Endothelial cell of umbilical vein (primary cell): Measurements from ENCODE around the gene CLIP4. TPM values are rescaled to one million over a fixed set of nuclear protein-coding genes. Genes with fewer than 3 reads are reported as not detected.

Source experiments
- BruUV-seq: library from RNA; stranded (reverse); fragments of 400-500 nt; replicated peaks from 2 replicates; lab custom pipeline; 2021; lab: Mats Ljungman, UMichigan
- CTCF ChIA-PET: fragments of 300-600, 350-600 bp; sonication (Branson Sonifier 250); formaldehyde crosslinking; loops from one replicate; lab custom pipeline; 2021; ENCODE audit warnings: antibody characterized with exemption, inconsistent platforms; lab: Charles Lee
- POLR2A ChIA-PET: fragments of 300-600, 350-600 bp; sonication (Branson Sonifier 250); formaldehyde crosslinking; loops from one replicate; lab custom pipeline; 2021; ENCODE audit warnings: antibody characterized with exemption, inconsistent platforms; lab: Charles Lee
- DNase-seq: peaks from one replicate; pipeline ENCODE4 v3.0.0-alpha.2; 2011; ENCODE audit warnings: low read depth, low spot score
- FAIRE-seq: peaks from 2 replicates; lab custom pipeline; 2011; peaks lifted over from hg19 to GRCh38; lab: Jason Lieb, UNC
- H2AFZ ChIP-seq: 2 replicates; pipeline ENCODE4 v1.6.0; 2012; ENCODE audit warnings: low read depth, low read length, control low read depth, inconsistent platforms
- H3K27ac ChIP-seq: 2 replicates; pipeline ENCODE4 v1.5.1; 2011; ENCODE audit warnings: low read depth, mild to moderate bottlenecking, control low read depth, low read length, moderate library complexity; ENCODE audit not compliant: insufficient read depth
- H3K27me3 ChIP-seq, 2 experiments: 2 replicates each; pipeline versions ENCODE4 v1.6.0 to v1.6.1; 2011; ENCODE audit warnings: low read length in 2 of 2, mixed read lengths in 1 of 2; ENCODE audit not compliant: control insufficient read depth in 2 of 2, insufficient read depth in 2 of 2
- H3K36me3 ChIP-seq, 2 experiments: 2 replicates in 1 of 2; 3 replicates in 1 of 2; pipeline ENCODE4 v1.5.1; 2011; ENCODE audit warnings: low read length in 2 of 2, mild to moderate bottlenecking in 1 of 2, moderate library complexity in 1 of 2; ENCODE audit not compliant: control insufficient read depth in 2 of 2, insufficient read depth in 2 of 2; ENCODE audit errors: extremely low read depth in 1 of 2
- H3K4me1 ChIP-seq: 3 replicates; pipeline ENCODE4 v1.5.1; 2011; ENCODE audit warnings: mild to moderate bottlenecking, low read length; ENCODE audit not compliant: control insufficient read depth, insufficient read depth; ENCODE audit errors: extremely low read depth
- H3K4me2 ChIP-seq: 2 replicates; pipeline ENCODE4 v1.6.1; 2011; ENCODE audit warnings: low read length, control low read depth, mixed read lengths; ENCODE audit not compliant: insufficient read depth
- H3K4me3 ChIP-seq, 3 experiments: fragments of 200-600 bp in 1 of 3; sonication (generic), shearing (Covaris generic) in 1 of 3; replicated peaks in 1 of 3; 2 replicates each; pipeline ENCODE4 v1.5.1; 2011 to 2016; ENCODE audit warnings: control low read depth in 3 of 3, low read length in 3 of 3, mild to moderate bottlenecking in 2 of 3, inconsistent platforms in 1 of 3, low read depth in 1 of 3, moderate library complexity in 1 of 3; ENCODE audit not compliant: insufficient read depth in 1 of 3
- H3K79me2 ChIP-seq: 2 replicates; pipeline ENCODE4 v1.6.0; 2012; ENCODE audit warnings: low read length, inconsistent platforms; ENCODE audit not compliant: control insufficient read depth, insufficient read depth
- H3K9ac ChIP-seq: replicated peaks from 2 replicates; pipeline ENCODE3; 2011; ENCODE audit warnings: low read length, control low read depth; ENCODE audit not compliant: insufficient read depth; ENCODE audit errors: extremely low read depth
- H3K9me1 ChIP-seq: replicated peaks from 3 replicates; pipeline ENCODE4 v1.6.0; 2011; ENCODE audit warnings: mild to moderate bottlenecking, low read length; ENCODE audit not compliant: control insufficient read depth, insufficient read depth; ENCODE audit errors: extremely low read depth
- H3K9me3 ChIP-seq: replicated peaks from 2 replicates; pipeline ENCODE4 v1.5.1; 2012; ENCODE audit warnings: low read length, inconsistent platforms; ENCODE audit not compliant: control insufficient read depth, insufficient read depth
- H4K20me1 ChIP-seq: replicated peaks from 2 replicates; pipeline ENCODE3; 2011; ENCODE audit warnings: mild to moderate bottlenecking, low read length; ENCODE audit not compliant: control insufficient read depth, insufficient read depth; ENCODE audit errors: extremely low read depth
- CTCF ChIP-seq, 2 donors: IDR thresholded peaks; 1 replicate in 1 of 2; 2 replicates in 1 of 2; pipeline ENCODE4 v1.5.1; 2011; ENCODE audit warnings: low read length in 2 of 2, mild to moderate bottlenecking in 2 of 2, moderate library complexity in 2 of 2, control low read depth in 1 of 2, inconsistent platforms in 1 of 2, low read depth in 1 of 2; ENCODE audit not compliant: insufficient read depth in 1 of 2; ENCODE audit errors: extremely low read depth in 1 of 2
- EZH2 ChIP-seq: IDR thresholded peaks from 2 replicates; pipeline ENCODE4 v1.6.1; 2012; ENCODE audit warnings: borderline replicate concordance, low read depth, mild to moderate bottlenecking, moderate library complexity, low read length, inconsistent platforms; ENCODE audit not compliant: severe bottlenecking
- FOS ChIP-seq: IDR thresholded peaks from 2 replicates; pipeline ENCODE4 v1.6.1; 2011; ENCODE audit warnings: mild to moderate bottlenecking, low read length, moderate library complexity, borderline replicate concordance; ENCODE audit not compliant: insufficient read depth
- GATA2 ChIP-seq: IDR thresholded peaks from 2 replicates; pipeline ENCODE4 v1.7.0; 2011; ENCODE audit warnings: low read depth, mild to moderate bottlenecking, moderate library complexity, mixed read lengths, low read length; ENCODE audit not compliant: insufficient read length, insufficient read depth
- JUN ChIP-seq: IDR thresholded peaks from 2 replicates; pipeline ENCODE4 v1.6.1; 2011; ENCODE audit warnings: borderline replicate concordance, low read depth; ENCODE audit not compliant: insufficient read length, insufficient read depth
- MAX ChIP-seq: IDR thresholded peaks from 2 replicates; pipeline ENCODE4 v1.6.1; 2011; ENCODE audit not compliant: insufficient read depth, insufficient read length
- MYC ChIP-seq: IDR thresholded peaks from one replicate; pipeline ENCODE4 v1.6.1; 2011; ENCODE audit warnings: mild to moderate bottlenecking, low read depth, low read length
- POLR2A ChIP-seq: IDR thresholded peaks from 2 replicates; pipeline ENCODE4 v1.6.1; 2012; ENCODE audit warnings: low read depth, mild to moderate bottlenecking, control low read depth, low read length
- POLR2AphosphoS5 ChIP-seq: IDR thresholded peaks from 2 replicates; pipeline ENCODE4 v1.6.1; 2012; ENCODE audit warnings: low read depth, mild to moderate bottlenecking, control low read depth, low read length, moderate library complexity; ENCODE audit not compliant: insufficient read depth
- dilution Hi-C: fragments of 300-500 bp; cut with MboI; formaldehyde crosslinking; loops from one replicate; pipeline ENCODE4 v1.15.0; 2019; ENCODE audit warnings: low sequenced_read_pairs; ENCODE audit not compliant: extremely low pct_ligation_motif_present
- intact Hi-C: fragments of 100-400 bp; cut with micrococcal nuclease; formaldehyde crosslinking; loops from one replicate; pipeline ENCODE4 v1.10.0; 2022
- polyA plus RNA-seq, 4 experiments: library from polyadenylated mRNA; depleted of rRNA in 3 of 4; stranded (reverse) in 3 of 4; unstranded in 1 of 4; fragments of >200 nt; gene quantifications; 2 replicates each; pipeline versions ENCODE4 v1.2.1 to v1.2.3, GENCODE V29; 2011 to 2012; ENCODE audit warnings: missing spikeins in 1 of 4
- total RNA-seq: library from RNA; stranded (reverse); gene quantifications from 2 replicates; pipeline ENCODE4 v1.2.3, GENCODE V29; 2021

The CLIP4 gene
- total and polyA plus RNA-seq, 2 donors (not counting 3 experiments of a cell fraction or from before 2014, with no cell fraction given), result 9.2 to 24.0 TPM

DNA sequence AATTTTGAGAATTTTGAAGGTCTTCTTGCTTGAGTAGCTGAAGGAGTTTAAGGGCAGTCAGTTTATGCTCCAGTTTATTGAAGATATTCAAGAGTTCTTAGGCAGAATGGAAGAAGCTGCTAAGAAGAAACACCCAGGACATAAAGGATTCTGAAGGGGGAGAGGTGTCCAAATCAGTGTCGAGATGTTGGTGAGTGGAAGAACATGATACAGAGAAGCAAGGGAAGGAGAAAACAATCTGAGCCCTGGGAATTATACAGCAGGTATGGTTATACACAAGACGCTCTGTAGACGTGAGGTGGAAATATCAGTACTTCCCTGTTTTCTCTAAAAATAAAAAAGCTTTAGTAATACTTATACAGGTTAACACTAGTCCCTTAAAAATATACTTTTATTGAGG lies 60.1 kb downstream of the CLIP4 start:
- Histone ChIP-seq H3K4me2 (no peak overlapping the region), H3K4me3 (no peak overlapping the region), H3K9me3 (no peaks in the 10 kb centered on the region), H2AFZ (no peak overlapping the region), H3K9me1 (no peaks in the 10 kb centered on the region), H3K27ac (no peak overlapping the region), H3K9ac (no peak overlapping the region), H3K36me3 (no peaks in the 10 kb centered on the region), H3K79me2 (no peaks in the 10 kb centered on the region), H4K20me1 (no peaks in the 10 kb centered on the region), H3K27me3 (no peaks in the 10 kb centered on the region), H3K4me1 (no peaks in the 10 kb centered on the region)
- ChIA-PET CTCF (no interaction called here), POLR2A (no interaction called here)
- no TSS peak for BruUV-seq
- dilution Hi-C loops (no loop called here), intact Hi-C loops (no loop called here)
- FAIRE-seq (no peak), DNase-seq (no peak)
- TF ChIP-seq MAX (no peak), CTCF (IDR thresholded peaks at IDR 0.05; ENCODE audit: extremely low read depth in 1 of 2, insufficient read depth in 1 of 2, low read depth in 1 of 2, low read length in 2 of 2) (no peak), JUN (no peak), MYC (no peak), POLR2A (no peak), GATA2 (no peak), FOS (no peak), POLR2AphosphoS5 (no peak), EZH2 (no peak)
